Measurements from ENCODE around the gene CFC1.
"Not testable (repeated sequence)": the region's sequence is repeated elsewhere in the genome, so short reads cannot be mapped to it uniquely, and the experiment has no call there.

Gene CFC1

GRCh38 chr2:130582970-130583369 is 16.4 kb downstream of the CFC1 start:
- DNase-seq, result not testable (repeated sequence)

GRCh38 chr2:130581491-130581890 is 17.9 kb downstream of the CFC1 start:
- not testable (repeated sequence) for DNase-seq

- DNase-seq, result not testable (repeated sequence)
Measured at GRCh38 chr2:130579121-130579520, 20.3 kb downstream of the CFC1 start.

DNA sequence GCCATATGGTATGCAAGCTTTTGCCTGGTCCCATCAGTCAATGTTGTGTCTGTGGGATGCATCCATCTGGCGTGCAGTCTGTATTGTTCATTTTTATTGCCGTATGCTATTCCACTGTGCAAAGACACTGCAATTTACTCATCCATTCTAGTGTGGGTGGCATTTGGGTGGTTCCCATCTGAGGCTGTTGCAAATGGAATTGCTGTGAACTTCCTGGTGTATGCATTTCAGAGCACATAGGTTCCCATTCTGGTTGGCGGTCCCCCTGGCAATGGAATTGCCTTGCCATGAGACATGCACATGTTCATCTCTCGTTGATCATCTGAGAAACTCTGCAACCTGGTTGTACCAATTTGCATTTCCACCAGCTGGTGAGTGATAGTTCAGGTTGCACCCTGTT is 21.8 kb downstream of the CFC1 start:
- not testable (repeated sequence) for DNase-seq

DNA sequence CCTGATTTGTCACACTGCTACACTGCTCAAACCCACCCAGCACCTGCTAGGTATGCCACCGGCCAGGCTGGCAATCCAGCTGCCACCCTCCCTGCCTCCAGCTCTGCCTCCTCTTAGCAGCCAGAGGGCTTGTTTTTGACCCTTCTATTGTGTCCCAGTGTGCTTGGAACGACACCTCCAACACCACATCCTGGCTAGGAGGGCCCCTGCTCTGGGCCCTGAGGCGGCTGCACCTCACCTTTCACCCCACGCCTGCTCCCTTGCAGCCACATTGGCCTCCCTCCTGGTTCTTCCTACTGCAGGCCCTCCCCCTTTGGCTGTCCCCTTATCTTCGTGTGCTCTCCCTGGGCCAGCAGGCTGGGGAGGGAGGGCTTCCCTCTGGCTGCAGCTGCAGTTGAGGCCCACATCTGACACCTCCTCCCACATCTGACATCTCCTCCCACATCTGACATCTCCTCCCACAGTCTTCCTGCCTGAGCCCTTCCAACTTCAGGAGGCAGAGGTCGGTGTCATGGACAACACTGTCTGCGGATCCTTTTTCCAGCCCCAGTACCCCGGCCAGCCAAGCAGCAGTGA is 23.1 kb downstream of the CFC1 start:
- DNase-seq, result not testable (repeated sequence)

DNA sequence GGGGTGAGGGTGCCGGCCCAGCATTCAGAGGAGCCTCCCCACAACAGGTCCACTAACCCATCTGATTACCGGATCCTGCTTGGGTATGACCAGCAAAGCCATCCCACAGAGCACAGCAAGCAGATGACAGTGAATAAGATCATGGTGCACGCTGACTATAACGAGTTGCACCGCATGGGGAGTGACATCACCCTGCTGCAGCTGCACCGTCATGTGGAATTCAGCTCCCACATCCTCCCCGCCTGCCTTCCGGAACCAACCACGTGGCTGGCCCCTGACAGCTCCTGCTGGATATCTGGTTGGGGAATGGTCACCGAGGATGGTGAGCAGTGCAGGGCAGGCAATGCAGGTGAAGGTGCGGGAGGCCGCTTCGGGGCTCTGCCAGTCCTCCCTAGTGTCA is 25.1 kb downstream of the CFC1 start:
- DNase-seq, result not testable (repeated sequence)

GRCh38 chr2:130571929-130572328 is 27.4 kb downstream of the CFC1 start:
- not testable (repeated sequence) for DNase-seq

GRCh38 chr2:130566165-130566564 is 33.2 kb downstream of the CFC1 start:
- DNase-seq, result not testable (repeated sequence)

DNA sequence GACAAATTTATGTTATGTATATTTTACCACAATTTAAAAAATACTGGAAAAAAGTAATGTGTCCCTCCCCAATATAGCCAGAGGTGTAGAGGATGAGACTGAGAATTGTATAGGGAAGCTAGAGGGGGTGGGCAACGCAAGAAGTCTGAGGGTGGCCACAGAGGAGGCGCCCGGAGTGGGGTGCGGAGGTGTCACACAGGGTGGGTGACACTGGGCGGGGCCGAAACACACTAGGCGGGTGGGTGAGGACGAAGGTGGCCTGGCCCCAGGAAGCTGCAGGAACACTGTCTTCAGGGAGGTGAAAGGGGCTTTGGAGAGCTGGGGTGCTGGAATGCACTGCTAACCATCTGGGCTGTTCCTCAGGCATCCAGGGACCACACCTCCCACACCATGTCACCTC is 42.9 kb downstream of the CFC1 start:
- not testable (repeated sequence) for DNase-seq

- DNase-seq, result not testable (repeated sequence)
Measured at GRCh38 chr2:130554178-130554577, 45.2 kb downstream of the CFC1 start.

DNA sequence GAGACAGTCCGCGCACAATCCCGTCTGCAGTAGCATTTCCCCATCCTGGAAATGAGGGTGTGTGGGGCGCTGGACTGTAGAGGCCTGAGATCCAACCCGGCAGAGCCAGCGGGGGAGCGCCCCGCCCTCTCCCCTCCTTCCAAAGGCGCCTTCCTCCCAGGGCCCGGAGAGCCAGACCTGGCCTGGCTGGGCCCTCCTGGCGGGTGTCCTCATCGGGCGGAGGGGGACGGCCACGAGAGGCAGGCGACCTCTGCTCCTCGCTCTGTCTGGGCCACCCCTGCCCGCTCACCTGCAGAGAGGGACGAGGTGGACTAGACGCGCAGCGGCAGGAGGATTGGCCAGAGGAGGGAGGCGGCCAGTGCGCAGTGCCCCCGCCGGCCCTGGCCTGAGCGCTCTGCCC is 49.9 kb downstream of the CFC1 start:
- not testable (repeated sequence) for DNase-seq

GRCh38 chr2:130548418-130548817 is 51.0 kb downstream of the CFC1 start:
- not testable (repeated sequence) for DNase-seq

DNA sequence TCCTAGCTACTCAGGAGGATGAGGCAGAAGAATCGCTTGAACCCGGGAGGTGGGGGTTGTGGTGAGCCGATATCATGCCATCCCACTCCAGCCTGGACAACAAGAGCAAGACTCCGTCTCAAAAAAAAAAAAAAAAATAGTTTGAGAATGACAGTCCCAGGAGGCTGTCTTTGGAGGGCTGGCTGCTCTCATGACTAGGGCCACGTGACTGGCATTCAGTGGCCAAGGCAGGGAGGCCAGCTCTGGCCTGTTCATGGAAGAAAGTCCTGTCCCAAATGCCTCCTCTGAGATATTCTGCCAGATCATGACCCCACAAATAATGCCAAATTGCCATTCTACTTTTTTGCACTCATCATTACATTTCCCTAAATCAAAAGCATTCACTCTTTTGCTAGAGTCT is 54.4 kb downstream of the CFC1 start:
- not testable (repeated sequence) for DNase-seq

DNA sequence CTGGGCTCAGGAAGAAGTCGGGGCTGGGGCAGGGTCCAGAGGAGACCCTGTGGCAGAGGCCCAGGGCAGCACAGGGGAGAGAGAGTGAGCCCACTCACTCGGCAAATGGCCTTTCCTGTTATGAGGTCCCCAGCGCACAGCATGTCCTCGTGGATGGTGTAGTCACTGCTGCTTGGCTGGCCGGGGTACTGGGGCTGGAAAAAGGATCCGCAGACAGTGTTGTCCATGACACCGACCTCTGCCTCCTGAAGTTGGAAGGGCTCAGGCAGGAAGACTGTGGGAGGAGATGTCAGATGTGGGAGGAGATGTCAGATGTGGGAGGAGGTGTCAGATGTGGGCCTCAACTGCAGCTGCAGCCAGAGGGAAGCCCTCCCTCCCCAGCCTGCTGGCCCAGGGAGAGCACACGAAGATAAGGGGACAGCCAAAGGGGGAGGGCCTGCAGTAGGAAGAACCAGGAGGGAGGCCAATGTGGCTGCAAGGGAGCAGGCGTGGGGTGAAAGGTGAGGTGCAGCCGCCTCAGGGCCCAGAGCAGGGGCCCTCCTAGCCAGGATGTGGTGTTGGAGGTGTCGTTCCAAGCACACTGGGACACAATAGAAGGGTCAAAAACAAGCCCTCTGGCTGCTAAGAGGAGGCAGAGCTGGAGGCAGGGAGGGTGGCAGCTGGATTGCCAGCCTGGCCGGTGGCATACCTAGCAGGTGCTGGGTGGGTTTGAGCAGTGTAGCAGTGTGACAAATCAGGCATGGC is 55.4 kb downstream of the CFC1 start:
- DNase-seq, result not testable (repeated sequence)

DNA sequence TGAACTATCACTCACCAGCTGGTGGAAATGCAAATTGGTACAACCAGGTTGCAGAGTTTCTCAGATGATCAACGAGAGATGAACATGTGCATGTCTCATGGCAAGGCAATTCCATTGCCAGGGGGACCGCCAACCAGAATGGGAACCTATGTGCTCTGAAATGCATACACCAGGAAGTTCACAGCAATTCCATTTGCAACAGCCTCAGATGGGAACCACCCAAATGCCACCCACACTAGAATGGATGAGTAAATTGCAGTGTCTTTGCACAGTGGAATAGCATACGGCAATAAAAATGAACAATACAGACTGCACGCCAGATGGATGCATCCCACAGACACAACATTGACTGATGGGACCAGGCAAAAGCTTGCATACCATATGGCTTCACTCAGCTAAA is 56.6 kb downstream of the CFC1 start:
- not testable (repeated sequence) for DNase-seq
